WERI-Rb-1 (cell line): ENCODE measurements around the gene RGS8.
"Not testable (repeated sequence)": the region's sequence is repeated elsewhere in the genome, so short reads cannot be mapped to it uniquely, and the experiment has no call there.

ENCODE experiments used
- DNase-seq: peaks from one replicate; pipeline ENCODE4 v3.0.0-alpha.2; 2020
- H3K27ac ChIP-seq: fragments of 250-450 bp; sonication (Bioruptor Pico); 2 replicates; pipeline ENCODE4 v1.5.1; 2020; ENCODE audit warnings: mild to moderate bottlenecking, moderate library complexity
- H3K27me3 ChIP-seq: fragments of 250-450 bp; sonication (Bioruptor Pico); 2 replicates; pipeline ENCODE4 v1.5.1; 2021; ENCODE audit warnings: mild to moderate bottlenecking, low read depth, moderate library complexity; ENCODE audit not compliant: insufficient read depth, severe bottlenecking
- H3K36me3 ChIP-seq: fragments of 250-450 bp; sonication (Bioruptor Pico); 2 replicates; pipeline ENCODE4 v1.5.1; 2020; ENCODE audit warnings: mild to moderate bottlenecking, moderate library complexity
- H3K4me3 ChIP-seq: 2 replicates; pipeline ENCODE4 v1.5.1; 2011; ENCODE audit warnings: low read depth, mild to moderate bottlenecking, control low read depth, low read length
- H3K9me3 ChIP-seq: fragments of 250-450 bp; sonication (Bioruptor Pico); 2 replicates; pipeline ENCODE4 v1.5.1; 2021; ENCODE audit warnings: mild to moderate bottlenecking, moderate library complexity; ENCODE audit not compliant: severe bottlenecking
- TF ChIP-seq, protein P1 (sequence below): IDR thresholded peaks from 2 replicates; pipeline ENCODE4 v1.5.1; 2011; ENCODE audit warnings: low read depth, mild to moderate bottlenecking, control low read depth, inconsistent platforms, low read length

RGS8 gene

DNA sequence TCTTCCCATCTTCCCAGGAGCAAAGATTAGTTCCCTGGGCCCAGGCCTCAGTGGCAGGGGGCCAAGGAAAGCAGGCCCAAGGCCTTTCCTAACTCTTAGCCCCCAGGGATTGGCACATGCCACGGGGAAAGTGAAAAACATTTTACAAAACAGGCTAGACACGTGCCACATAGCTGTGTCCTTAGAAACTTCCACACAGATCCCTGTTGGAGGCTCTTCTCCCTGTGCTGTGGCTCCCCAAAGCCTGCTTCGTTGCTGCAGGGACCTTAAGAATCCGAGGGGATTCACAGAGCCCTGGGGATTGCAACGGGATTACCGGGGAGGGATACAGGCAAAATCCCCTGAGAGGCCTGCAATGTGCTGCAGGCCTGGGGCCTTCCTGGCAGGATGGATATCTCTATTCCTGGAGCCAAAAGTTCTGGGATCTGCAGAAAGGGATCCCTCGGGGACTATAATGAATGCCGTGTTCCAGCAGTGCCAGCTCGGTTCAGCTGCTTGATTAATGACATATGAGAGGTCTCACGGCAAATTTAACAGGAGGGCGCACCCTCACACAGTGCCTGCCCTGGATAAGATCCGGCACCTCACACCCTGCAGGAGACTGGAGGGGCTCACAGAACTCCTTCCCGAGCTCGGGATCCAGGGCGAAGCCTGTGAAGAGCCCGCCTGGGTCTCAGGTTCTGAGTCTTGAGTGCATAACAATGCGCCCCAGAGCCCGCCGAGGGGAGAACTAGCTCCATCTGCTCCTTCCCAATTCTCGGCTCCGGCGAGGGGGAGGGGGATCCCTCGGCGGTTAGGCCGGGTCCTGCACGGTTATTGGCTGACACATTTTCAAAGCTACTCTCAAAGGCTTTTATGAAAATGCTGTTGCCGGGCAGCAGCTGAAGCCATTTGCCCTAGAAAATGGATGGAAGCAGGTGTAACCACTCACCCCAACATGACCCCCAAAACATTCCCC, 15.3 kb upstream of the RGS8 start:
- H3K36me3 ChIP-seq, result no peaks in the 10 kb centered on the region
- H3K27me3 ChIP-seq, result no peaks in the 10 kb centered on the region
- no peaks in the 10 kb centered on the region for H3K9me3 ChIP-seq
- H3K27ac ChIP-seq, result no peak overlapping the region
- no peak overlapping the region for H3K4me3 ChIP-seq
- DNase-seq, result peak; percentile 38
- TF ChIP-seq, protein P1, sequence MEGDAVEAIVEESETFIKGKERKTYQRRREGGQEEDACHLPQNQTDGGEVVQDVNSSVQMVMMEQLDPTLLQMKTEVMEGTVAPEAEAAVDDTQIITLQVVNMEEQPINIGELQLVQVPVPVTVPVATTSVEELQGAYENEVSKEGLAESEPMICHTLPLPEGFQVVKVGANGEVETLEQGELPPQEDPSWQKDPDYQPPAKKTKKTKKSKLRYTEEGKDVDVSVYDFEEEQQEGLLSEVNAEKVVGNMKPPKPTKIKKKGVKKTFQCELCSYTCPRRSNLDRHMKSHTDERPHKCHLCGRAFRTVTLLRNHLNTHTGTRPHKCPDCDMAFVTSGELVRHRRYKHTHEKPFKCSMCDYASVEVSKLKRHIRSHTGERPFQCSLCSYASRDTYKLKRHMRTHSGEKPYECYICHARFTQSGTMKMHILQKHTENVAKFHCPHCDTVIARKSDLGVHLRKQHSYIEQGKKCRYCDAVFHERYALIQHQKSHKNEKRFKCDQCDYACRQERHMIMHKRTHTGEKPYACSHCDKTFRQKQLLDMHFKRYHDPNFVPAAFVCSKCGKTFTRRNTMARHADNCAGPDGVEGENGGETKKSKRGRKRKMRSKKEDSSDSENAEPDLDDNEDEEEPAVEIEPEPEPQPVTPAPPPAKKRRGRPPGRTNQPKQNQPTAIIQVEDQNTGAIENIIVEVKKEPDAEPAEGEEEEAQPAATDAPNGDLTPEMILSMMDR, result no peak

DNA sequence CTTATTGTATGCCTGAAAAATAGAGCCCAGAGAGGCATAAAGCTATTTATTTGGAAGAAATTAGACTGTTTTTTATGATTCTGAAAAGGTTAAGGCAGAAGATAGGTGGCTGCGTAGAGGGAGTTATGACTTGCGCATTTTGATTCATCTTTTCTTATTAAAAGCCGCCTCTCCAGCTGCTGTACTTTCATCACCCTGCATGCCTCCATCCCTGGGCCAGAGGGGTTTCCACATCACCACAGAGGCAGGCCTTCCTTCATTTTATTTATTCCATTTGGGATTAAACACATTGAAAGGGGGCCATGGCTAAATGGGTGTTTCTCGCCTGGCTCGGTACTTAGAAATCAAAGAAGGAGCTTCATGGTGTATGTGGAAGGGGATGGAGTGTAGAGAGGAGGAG, 14.6 kb upstream of the RGS8 start:
- DNase-seq, result no peak

DNA sequence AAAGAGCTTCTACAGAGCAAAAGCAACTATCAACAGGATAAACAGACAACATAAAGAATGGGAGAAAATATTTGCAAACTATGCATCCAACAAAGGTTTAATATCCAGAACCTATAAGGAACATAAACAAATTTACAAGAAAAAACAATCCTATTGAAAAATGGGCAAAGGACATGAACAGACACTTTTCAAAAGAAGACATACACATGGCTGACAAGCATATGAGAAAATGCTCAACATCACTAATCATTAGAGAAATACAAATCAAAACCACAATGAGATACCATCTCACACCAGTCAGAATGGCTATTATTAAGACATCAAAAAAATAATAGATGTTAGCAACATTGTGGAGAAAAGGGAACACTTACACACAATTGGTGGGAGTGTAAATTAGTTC, 8.8 kb upstream of the RGS8 start:
- not testable (repeated sequence) for H3K36me3 ChIP-seq, H3K4me3 ChIP-seq, DNase-seq, H3K27ac ChIP-seq, H3K27me3 ChIP-seq, H3K9me3 ChIP-seq

More for the DNA sequence above, 14.6 kb upstream of the RGS8 start:
- H3K27me3 ChIP-seq, result no peaks in the 10 kb centered on the region
- H3K27ac ChIP-seq, result no peak overlapping the region
- H3K9me3 ChIP-seq, result no peaks in the 10 kb centered on the region
- no peaks in the 10 kb centered on the region for H3K36me3 ChIP-seq
- no peak overlapping the region for H3K4me3 ChIP-seq
- TF ChIP-seq, protein P1, result no peak

DNA sequence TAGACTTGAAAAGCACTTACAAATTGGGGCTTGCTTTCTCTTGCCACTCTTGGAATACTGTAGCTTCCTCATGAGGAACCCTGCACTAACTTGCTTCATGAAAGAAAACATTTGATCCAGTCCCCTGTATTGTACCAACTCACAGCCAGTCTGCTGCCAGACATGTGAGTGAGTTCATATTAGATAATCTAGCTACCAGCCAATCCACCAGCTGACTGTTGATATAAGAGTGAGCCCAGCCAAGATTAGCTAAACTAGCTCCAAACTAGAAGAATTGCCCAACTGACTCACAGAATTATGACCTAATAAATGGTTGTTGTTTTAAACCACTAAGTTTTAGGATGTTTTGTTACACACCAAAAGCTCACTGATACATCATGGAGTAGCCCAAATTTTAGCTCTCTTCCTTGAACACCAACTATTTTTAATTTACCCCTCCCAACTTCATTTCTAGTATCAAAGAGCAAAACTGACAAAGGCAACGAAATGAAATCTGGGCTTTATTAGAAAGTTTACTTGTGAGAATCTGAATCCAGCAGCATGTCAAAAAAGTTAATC, 6.6 kb upstream of the RGS8 start:
- Histone ChIP-seq H3K27ac (no peak overlapping the region), H3K36me3 (no peaks in the 10 kb centered on the region), H3K9me3 (no peaks in the 10 kb centered on the region), H3K4me3 (no peak overlapping the region), H3K27me3 (no peaks in the 10 kb centered on the region)
- TF ChIP-seq, protein P1, result no peak
- DNase-seq, result no peak

DNA sequence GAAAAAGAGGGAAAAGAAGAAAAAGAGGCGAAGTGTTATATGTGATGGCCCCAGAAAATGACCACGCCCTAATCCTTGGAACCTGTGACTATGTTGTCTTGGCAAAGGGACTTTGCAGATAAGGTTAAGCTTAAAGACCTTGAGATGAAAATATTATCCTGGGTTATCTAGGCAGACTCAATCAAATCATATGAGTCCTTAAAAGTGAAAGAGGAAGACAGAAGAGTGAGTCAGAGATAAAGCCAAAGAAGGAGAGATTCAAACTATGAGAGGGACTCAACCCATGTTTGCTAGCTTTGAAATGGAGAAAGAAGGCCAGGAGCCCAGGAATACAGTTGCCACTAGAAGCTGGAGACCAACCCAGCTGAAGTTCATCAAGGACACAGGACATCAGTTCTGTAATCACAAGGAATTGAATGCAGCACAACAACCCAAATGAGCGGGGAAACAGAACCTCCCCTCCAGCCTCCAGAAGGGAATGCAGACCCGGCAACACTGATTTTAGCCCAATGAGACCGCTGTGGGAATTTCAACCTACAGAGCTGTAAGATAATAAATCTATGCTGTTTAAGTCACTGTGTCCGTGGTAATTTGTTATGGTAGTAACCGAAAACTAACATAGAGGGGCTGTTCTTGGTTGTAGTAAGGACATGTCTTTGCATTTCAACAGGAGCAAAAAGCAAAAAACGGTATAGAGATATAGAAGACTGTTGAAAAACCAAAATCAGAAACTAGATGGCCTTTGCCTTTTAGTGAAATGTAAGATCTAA, 4.2 kb upstream of the RGS8 start:
- Histone ChIP-seq H3K27ac (no peak overlapping the region), H3K36me3 (no peaks in the 10 kb centered on the region), H3K9me3 (no peaks in the 10 kb centered on the region), H3K27me3 (no peaks in the 10 kb centered on the region), H3K4me3 (no peak overlapping the region)
- TF ChIP-seq, protein P1, result no peak
- DNase-seq, result no peak

DNA sequence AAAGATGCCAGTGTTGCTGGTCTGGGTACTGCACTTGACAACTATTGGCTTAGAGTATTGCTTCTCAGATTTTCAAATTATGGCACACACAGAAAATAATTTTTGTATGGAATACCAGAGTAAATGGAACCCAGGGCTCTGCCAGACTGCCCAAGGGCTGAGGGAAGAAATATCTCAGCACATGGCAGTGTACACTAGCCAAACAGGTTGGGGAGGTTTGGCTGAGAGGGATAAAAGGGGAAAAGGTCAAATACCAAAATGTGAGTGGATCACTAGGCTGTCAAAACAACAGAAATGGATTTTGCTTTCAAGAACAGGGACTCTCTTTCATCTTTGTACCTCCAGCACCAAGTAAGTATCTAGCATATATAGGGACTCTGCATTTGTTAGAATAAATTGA, 3.0 kb upstream of the RGS8 start:
- H3K27me3 ChIP-seq, result no peaks in the 10 kb centered on the region

More for the DNA sequence above, 3.0 kb upstream of the RGS8 start:
- no peak for DNase-seq
- Histone ChIP-seq H3K27ac (no peak overlapping the region), H3K4me3 (no peak overlapping the region), H3K36me3 (no peaks in the 10 kb centered on the region), H3K9me3 (no peaks in the 10 kb centered on the region)
- TF ChIP-seq, protein P1, result no peak
